Measurements from ENCODE around the gene NXPH4.

The NXPH4 gene

GRCh38 chr12:57216014-57216911, at the start of gene NXPH4:
NXPH4 (plus strand) TSS chr12:57216794; CDS start chr12:57216970, 176 bp downstream.
- no peak for DNase-seq (ENCODE audit: low spot score)

- peak; percentile 34 for DNase-seq (ENCODE audit: low spot score)
These were observed 49.6 kb upstream of the NXPH4 start for GRCh38 chr12:57166971-57167371.

- no peak for DNase-seq (ENCODE audit: low spot score)
These were observed 48.5 kb upstream of the NXPH4 start for GRCh38 chr12:57168058-57168457.

GRCh38 chr12:57169046-57169795, 47.4 kb upstream of the NXPH4 start:
- DNase-seq (ENCODE audit: low spot score) = no peak

GRCh38 chr12:57169969-57170368, 46.6 kb upstream of the NXPH4 start:
- no peak for DNase-seq (ENCODE audit: low spot score)

GRCh38 chr12:57170408-57170807, 46.2 kb upstream of the NXPH4 start:
- no peak for DNase-seq (ENCODE audit: low spot score)

GRCh38 chr12:57170927-57171326, 45.7 kb upstream of the NXPH4 start:
- DNase-seq (ENCODE audit: low spot score) = no peak

GRCh38 chr12:57171668-57172067, 44.9 kb upstream of the NXPH4 start:
- no peak for DNase-seq (ENCODE audit: low spot score)

GRCh38 chr12:57173089-57173488, 43.5 kb upstream of the NXPH4 start:
- DNase-seq (ENCODE audit: low spot score) = no peak

GRCh38 chr12:57173683-57174082, 42.9 kb upstream of the NXPH4 start:
- DNase-seq (ENCODE audit: low spot score) = no peak

- DNase-seq (ENCODE audit: low spot score) = peak; percentile 42
These were observed 41.0 kb upstream of the NXPH4 start for GRCh38 chr12:57175428-57176138.

- DNase-seq (ENCODE audit: low spot score) = no peak
These were observed 40.5 kb upstream of the NXPH4 start for GRCh38 chr12:57176139-57176477.

GRCh38 chr12:57176846-57177245, 39.7 kb upstream of the NXPH4 start:
- DNase-seq (ENCODE audit: low spot score) = no peak

GRCh38 chr12:57177354-57177753, 39.2 kb upstream of the NXPH4 start:
- no peak for DNase-seq (ENCODE audit: low spot score)

GRCh38 chr12:57178213-57178612, 38.4 kb upstream of the NXPH4 start:
- no peak for DNase-seq (ENCODE audit: low spot score)

- no peak for DNase-seq (ENCODE audit: low spot score)
These were observed 37.1 kb upstream of the NXPH4 start for GRCh38 chr12:57179331-57180086.

GRCh38 chr12:57180321-57180989, 36.1 kb upstream of the NXPH4 start:
- DNase-seq (ENCODE audit: low spot score) = no peak

- DNase-seq (ENCODE audit: low spot score) = no peak
These were observed 35.5 kb upstream of the NXPH4 start for GRCh38 chr12:57181072-57181471.

- no peak for DNase-seq (ENCODE audit: low spot score)
These were observed 34.9 kb upstream of the NXPH4 start for GRCh38 chr12:57181561-57182155.

- DNase-seq (ENCODE audit: low spot score) = peak; percentile 80
These were observed 33.5 kb upstream of the NXPH4 start for GRCh38 chr12:57182918-57183575.

All from activated CD4-positive, alpha-beta T cell treated with anti-CD3 and anti-CD28 coated beads, Interleukin-2, Interleukin-4, amounts not matched to agents 100 ng/mL and 50 ng/mL, durations not matched to agents 16 hours and 8 hours (primary cell).